ENCODE data around the gene CAPN14.

CAPN14 gene

GRCh38 chr2:31147645-31148044, 69.7 kb downstream of the CAPN14 start:
- no peak for TF ChIP-seq CTCF (IDR thresholded peaks at IDR 0.05; ENCODE audit: insufficient read depth, low read depth, low read length, missing control alignments)
- no peak for DNase-seq (ENCODE audit: low read depth)
- H3K4me3 ChIP-seq (ENCODE audit: low read depth, low read length), result no peak overlapping the region

- H3K4me3 ChIP-seq (ENCODE audit: low read depth, low read length), result no peak overlapping the region
- no peak for DNase-seq (ENCODE audit: low read depth)
- no peak for TF ChIP-seq CTCF (IDR thresholded peaks at IDR 0.05; ENCODE audit: insufficient read depth, low read depth, low read length, missing control alignments)
These were observed 75.2 kb downstream of the CAPN14 start for GRCh38 chr2:31142110-31142509.

GRCh38 chr2:31141443-31142085, 75.8 kb downstream of the CAPN14 start:
- no peak overlapping the region for H3K4me3 ChIP-seq (ENCODE audit: low read depth, low read length)
- TF ChIP-seq CTCF (IDR thresholded peaks at IDR 0.05; ENCODE audit: insufficient read depth, low read depth, low read length, missing control alignments), result no peak
- no peak for DNase-seq (ENCODE audit: low read depth)

DNA sequence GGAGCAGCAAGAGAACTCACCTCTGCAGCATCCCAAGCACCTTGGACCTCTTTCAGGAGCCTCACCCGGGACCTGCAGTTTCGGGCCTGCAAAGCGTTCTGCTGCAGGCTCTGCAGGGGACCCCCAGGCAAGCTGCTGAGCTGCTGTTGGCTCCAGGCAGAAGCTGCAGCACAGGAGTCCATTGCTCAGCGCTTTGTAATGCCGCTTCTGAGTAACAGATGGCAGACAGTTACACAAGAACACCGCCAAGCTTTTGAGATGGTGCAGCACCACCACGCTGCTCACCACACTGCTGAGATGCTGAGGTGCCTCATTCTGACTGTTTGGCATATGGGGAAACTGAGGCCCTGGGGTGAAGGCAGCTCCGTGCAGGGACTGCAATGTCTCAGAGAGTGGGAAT, 77.2 kb downstream of the CAPN14 start:
- TF ChIP-seq CTCF (IDR thresholded peaks at IDR 0.05; ENCODE audit: insufficient read depth, low read depth, low read length, missing control alignments), result no peak
- H3K4me3 ChIP-seq (ENCODE audit: low read depth, low read length), result no peak overlapping the region
- DNase-seq (ENCODE audit: low read depth), result no peak

DNA sequence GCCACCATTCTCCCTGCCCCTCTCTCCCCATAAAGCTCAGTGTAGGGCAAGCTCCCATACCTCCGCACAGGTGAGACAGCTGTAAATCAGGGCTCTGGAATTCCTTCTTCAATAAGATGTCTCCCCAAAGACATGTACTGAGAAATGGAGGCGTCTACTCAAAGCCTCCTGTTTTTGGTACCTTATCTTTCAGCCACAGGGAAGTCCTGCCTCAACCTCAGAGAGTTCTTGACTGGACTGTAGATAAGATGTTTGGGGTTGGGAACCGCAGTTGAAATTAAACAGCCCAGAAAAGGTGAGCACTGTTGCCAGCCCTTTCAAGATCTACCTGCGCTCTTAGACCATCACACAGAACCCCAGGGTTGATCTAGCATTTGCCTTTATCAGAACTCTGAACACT, 77.6 kb downstream of the CAPN14 start:
- no peak for TF ChIP-seq CTCF (IDR thresholded peaks at IDR 0.05; ENCODE audit: insufficient read depth, low read depth, low read length, missing control alignments)
- H3K4me3 ChIP-seq (ENCODE audit: low read depth, low read length), result no peak overlapping the region
- no peak for DNase-seq (ENCODE audit: low read depth)

- TF ChIP-seq CTCF (IDR thresholded peaks at IDR 0.05; ENCODE audit: insufficient read depth, low read depth, low read length, missing control alignments), result peak; percentile 21
- peak within 1 kb of the TSS; percentile 18; the same call in 1 of the 2 replicates for H3K4me3 ChIP-seq (ENCODE audit: low read depth, low read length)
- DNase-seq (ENCODE audit: low read depth), result peak; percentile 35
These were observed 79.0 kb downstream of the CAPN14 start, which contains the start of gene GALNT14 for GRCh38 chr2:31138037-31138962. Gene GALNT14, minus strand, starts transcription at chr2:31138440. Its CDS starts 354 bp downstream, at chr2:31138086.

Data from GM12865 (cell line).